Globus pallidus (tissue), 1 donor: ENCODE data around the gene ROCK2.
"Not testable (repeated sequence)": the region's sequence is repeated elsewhere in the genome, so short reads cannot be mapped to it uniquely, and the experiment has no call there.

Experiments
- DNase-seq: peaks from one replicate; pipeline ENCODE4 v3.0.0-alpha.2; 2015; ENCODE audit warnings: low spot score

ROCK2 gene

GRCh38 chr2:11340717-11341116 lies 3.7 kb downstream of the ROCK2 start:
- no peak for DNase-seq

DNA sequence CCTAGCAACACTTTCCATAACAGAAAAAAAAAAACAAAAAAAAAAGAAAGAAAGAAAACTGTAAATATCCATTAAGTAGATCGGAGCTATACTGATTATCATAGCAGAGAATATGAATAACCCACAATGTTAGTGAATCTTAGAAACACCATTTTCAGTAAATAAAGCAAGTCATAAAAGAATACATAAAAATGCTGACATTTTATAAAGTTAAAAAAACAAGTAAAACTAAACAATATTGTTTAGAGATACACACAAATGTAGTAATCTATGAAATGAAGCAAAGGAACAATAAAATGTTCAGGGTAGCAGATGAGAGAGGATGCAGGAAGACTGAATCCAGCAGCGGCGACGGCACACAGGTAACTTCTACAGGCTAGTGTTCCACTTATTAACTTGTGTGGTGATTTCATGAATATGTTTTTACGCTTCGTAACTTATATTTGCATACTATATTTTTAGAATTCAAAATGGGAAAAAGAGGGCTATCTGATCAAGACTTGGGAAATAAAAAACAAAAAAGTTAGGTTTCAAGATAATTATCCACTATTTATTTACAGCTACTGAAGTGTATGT lies 4.8 kb downstream of the ROCK2 start:
- no peak for DNase-seq

DNA sequence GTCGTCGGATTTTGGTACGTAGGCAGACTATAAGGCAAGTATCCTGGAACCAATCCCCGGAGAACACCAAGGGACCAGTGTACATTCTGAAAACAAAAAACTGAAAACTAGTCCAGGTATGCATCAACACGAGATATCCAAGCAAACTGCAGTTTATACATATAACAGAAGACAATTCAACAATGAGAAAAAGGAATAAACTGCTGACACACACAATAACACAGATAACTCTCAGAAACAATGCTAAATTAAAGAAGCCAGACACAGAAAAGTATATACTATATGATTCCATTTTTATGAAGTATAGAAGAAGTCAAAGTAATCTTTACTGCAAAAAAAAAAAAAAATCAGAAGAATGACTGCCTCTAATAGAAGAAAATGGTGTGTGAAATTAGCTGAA lies 5.9 kb downstream of the ROCK2 start:
- no peak for DNase-seq

- no peak for DNase-seq
Observed at GRCh38 chr2:11337909-11338308, 6.5 kb downstream of the ROCK2 start.

GRCh38 chr2:11336189-11336588 lies 8.2 kb downstream of the ROCK2 start:
- no peak for DNase-seq

DNA sequence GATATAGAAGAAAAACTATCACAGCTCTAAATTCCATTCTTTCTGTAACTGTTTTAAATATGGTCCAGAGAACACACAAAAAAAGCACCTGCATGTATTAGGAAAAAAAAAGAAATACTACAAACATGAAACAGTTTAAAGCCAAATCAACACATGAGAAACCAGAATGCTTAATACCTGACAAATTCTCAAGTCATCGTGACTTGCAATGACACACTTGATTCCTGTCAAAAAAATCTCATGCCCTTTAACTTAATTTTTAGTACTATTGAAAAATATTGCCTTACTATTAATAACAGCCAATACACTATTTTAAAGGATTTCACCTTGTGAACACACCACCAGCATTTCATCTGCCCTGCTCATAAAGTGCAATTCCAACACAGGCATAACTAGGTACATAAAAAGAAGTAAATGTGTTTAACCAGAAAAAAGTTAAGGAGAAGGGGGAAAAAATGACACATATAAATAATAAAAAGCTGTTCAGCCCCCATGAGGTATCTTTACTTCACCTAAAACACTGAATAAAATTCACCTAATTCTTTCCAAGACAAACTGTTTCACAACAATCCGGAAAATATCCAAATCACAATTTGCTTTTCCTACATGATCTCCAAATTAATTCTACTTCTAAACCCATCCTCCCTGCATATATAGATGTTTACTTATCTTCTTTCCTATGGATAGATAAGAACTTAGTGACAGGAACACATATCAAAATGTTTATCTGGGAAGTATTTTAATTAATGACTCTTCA lies 10.8 kb downstream of the ROCK2 start:
- DNase-seq, result no peak

GRCh38 chr2:11332596-11332995 lies 11.8 kb downstream of the ROCK2 start:
- DNase-seq, result no peak

DNA sequence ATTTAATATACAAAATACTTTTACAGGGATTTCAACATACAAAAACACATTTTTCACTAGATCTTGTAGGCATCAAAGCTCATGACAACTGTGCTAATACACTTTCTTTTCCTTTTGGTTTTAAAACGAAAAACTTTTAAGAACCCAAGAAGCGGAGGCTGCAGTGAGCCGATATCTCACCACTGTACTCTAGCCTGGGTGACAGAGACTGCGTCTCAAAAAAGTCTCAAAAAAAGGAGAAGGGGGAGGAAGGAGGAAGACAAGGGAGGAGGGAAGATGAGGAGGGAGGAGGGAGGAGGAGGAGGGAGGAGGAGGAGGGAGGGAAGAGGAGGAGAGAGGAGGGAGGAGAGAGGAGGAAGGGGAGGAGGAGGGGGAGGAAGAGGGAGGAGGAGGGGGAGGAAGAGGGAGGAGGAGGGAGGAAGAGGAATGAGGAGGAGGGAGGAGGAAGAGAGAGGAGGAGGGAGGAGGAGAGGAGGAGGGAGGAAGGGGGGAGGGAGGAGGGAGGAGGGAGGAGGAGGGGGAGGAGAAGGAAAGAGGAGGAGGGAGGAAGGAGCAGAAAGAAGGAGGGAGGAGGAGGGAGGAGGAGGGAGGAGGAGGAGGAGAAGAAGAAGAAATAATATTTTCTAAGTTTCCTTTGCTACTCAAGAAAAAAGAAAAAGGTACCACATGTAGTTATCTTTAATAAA lies 13.8 kb downstream of the ROCK2 start:
- no peak for DNase-seq

DNA sequence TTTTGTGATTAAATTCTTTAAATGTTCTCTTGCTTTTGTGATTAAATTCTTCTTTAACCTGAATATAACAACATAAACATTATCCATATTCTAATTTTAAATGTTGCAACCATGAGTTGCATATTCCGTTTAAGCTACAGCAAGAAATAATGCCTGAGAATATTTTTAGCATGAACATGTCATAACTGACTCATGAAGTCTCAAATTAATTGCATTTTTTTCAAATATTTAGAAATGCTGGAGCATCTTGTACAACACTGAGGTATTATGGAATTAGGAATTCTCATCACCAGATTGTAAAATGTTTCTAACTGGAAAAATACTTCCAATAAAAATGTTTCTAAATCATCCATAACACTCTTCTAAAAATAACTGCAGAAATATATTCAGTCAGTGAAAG lies 14.7 kb downstream of the ROCK2 start:
- no peak for DNase-seq

DNA sequence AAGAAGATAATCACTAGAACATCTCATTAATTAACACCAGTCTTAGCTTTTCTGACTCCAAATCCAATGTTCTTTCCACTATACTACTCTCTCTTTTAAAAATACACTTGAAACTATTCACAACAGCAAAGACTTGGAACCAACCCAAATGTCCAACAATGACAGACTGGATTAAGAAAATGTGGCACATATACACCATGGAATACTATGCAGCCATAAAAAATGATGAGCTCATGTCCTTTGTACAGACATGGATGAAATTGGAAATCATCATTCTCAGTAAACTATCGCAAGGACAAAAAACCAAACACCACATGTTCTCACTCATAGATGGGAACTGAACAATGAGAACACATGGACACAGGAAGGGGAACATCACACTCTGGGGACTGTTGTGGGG lies 15.9 kb downstream of the ROCK2 start:
- DNase-seq, result not testable (repeated sequence)

- DNase-seq, result no peak
Observed at GRCh38 chr2:11327871-11328270, 16.6 kb downstream of the ROCK2 start.

GRCh38 chr2:11326677-11327211 lies 17.7 kb downstream of the ROCK2 start:
- no peak for DNase-seq

DNA sequence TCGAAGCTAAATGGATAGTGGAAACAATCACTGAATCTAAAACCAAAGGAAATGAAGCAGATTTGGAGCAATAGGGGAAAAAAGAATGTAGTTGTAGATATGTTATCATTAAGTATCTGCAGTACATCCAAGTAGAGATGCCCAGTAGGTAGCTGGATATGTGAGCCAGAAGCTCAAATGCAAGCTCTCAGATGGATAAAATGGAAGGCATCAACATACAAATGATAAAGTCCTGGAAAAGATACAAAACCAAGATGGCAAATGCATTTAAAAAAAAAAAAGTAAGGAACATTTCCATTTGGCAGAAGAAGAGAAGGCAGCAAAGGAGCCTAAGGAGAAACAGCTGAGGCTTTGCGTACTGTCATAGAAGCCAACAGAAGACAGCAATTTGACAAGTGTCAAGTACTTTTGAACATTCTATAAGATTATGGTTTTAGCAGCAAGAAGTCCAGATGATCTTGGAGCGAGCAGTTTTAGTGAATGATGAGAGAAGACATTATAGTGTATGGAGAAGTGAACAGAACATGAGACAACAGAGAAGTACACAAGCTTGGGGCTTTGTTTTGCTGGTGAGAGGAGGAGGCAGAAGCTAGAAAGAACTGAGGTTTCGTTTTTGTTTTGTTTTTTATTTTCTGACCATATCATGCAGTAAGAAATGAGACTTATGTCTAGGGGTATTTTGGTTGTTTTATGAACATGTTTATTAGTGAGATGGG lies 18.3 kb downstream of the ROCK2 start:
- no peak for DNase-seq

GRCh38 chr2:11321847-11322246 lies 22.6 kb downstream of the ROCK2 start:
- no peak for DNase-seq

GRCh38 chr2:11320698-11321492 lies 23.5 kb downstream of the ROCK2 start:
- DNase-seq, result no peak

DNA sequence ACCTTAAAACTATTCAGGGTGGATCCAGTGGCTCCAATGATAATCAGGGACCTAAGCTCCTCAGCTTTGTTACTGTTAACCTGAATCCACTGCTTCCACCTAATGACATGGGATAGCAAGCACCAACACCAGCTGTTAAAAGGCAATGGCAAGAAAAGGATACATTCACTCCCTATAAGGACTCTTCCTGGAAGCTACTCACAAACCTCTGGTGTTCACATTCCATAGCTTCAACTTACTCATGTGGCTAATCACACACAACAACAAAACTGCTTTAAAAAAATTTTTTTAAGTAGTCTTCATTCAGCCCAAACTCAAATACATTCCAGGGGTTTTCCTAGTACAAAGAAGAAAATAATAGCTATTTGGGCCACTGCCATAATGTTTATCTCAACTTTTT lies 24.5 kb downstream of the ROCK2 start:
- no peak for DNase-seq

- DNase-seq, result no peak
Observed at GRCh38 chr2:11315074-11315705, 29.2 kb downstream of the ROCK2 start.

DNA sequence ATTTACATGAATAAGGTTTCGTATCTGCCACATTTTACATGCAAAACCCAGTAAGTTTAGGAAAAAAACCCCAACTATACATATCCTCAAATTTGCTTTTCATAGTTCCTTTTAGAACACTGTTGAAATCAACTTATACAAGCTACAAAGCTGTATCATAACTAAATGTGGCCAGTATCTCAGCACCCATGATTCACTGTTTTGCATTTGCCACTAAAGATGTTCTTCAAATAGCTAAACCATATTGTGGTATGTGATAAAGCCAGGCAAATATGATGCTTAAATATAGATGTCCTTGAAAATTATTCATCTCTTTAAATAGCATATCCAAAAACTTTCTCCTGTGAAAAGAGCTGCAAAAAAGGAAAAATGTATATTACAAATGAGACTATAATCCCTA lies 29.9 kb downstream of the ROCK2 start:
- DNase-seq, result no peak

- DNase-seq, result no peak
Observed at GRCh38 chr2:11312770-11313471, 31.5 kb downstream of the ROCK2 start.

- DNase-seq, result no peak
Observed at GRCh38 chr2:11311543-11311942, 32.9 kb downstream of the ROCK2 start.

- DNase-seq, result no peak
Observed at GRCh38 chr2:11310212-11310611, 34.2 kb downstream of the ROCK2 start.
